Activated CD4-positive, alpha-beta T cell treated with anti-CD3 and anti-CD28 coated beads for 48 hours (primary cell): ENCODE measurements around the gene CRB2.
"Not testable (repeated sequence)": the region's sequence is repeated elsewhere in the genome, so short reads cannot be mapped to it uniquely, and the experiment has no call there.

ENCODE experiments used
- DNase-seq: peaks from one replicate; pipeline ENCODE4 v3.0.0-alpha.2; 2020

CRB2 gene

GRCh38 chr9:123383512-123384170, 27.6 kb downstream of the CRB2 start:
- DNase-seq: no peak

- no peak for DNase-seq
These were observed 31.7 kb downstream of the CRB2 start for GRCh38 chr9:123387686-123388085.

- no peak for DNase-seq
These were observed 33.1 kb downstream of the CRB2 start for GRCh38 chr9:123389070-123389469.

- no peak for DNase-seq
These were observed 33.7 kb downstream of the CRB2 start for GRCh38 chr9:123389698-123390097.

DNA sequence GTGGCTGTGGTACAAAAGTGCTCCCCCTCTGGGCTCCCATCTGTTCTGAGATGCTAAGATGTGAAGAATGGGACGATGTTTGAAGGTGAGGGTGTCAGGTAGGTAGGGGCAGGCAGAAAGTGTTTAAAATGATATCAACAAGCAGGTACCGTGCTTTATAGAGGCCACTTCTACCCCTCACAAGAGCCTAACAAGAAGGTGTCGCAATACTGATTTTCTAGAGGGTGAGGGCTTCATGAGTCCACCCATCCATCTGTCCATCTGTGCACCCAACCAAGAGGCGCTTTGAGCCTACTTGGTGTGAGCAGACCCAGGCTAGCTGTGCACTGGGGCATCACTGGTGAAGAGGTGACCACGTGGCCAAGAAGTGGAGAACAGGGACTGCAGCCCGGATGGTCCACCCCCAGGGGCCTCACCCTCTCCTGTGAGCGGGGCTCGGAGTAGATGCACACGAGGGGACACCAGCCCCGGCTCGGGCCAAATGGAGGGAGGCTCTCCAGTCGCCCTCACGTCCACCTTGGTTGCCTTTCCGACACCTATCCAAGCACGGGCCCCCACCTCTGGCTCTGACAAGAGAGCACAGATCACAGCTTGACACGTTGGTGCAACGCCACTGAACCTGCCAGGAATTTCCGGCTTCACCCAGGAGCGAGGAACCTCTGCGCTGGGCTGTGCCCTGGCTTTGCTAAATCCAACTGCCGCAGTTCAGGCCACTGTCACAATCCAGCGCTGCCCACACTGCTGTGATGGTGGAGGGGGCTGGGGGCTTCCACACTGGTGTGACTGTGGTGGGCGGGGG, 34.5 kb downstream of the CRB2 start:
- DNase-seq: no peak

DNA sequence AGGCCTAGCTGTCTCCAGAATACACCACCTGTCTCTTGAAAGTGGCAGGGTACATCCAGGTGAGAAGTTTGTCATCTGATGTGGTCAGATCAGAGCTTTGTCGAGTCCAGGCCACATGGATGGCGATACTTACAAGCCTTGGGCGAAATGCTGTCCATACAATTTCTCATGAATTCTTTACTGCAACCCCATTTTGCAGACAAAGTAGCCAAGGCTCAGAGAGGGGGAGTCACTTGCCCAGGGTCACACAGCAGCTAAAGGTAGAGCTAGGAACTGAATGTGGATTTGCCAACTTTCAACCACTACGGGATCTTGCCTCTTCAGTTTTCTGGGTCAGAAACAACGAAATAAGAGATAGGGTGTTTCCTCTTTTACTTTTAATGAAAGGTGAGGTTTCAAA, 35.2 kb downstream of the CRB2 start:
- no peak for DNase-seq

GRCh38 chr9:123391946-123392345, 35.9 kb downstream of the CRB2 start:
- no peak for DNase-seq

- no peak for DNase-seq
These were observed 36.8 kb downstream of the CRB2 start for GRCh38 chr9:123392802-123393201.

DNA sequence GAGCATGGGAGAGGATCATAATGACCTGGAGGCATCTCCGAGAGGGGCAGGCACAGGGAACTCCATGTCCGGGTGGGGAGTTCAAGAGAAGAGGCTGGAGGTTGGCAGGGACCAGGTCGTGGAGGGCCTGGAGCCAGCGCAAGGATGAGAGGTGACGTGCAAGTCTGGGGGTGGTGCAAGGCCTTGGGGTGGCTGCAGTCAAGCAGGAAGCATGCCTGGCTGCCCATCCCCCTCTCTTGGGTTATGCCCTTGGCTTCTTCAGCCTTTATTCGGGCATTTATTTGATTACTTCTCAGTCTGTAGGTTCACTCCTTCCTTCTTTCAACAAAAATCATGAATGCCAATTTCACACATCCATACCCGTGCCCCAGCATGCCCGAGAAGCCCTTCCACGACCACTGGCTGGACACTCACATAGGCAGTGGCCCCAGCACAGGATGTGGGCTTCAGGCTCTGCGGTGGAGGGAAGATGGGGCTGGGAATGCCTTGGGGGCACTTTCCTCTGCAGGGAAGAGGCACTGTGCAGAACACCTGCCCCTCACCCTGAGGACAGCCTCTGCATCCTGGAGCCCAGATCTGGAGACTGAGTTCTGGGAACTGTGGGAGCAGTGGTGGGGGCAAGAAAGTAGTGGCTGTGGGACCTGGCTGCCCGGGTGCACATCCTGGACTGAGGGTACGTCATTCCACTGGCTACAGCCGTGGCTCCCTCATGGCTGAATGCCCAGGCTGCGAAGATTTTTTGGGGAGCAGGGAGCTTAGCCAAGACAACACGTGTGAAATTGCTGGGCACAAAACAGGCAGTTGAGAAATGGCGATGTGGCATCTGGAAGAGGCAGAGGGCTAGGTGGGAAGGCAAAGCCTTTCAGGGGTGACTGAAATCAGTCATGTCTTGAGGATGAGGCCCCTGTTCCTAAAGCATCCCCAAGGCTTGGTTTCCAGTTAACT, 38.6 kb downstream of the CRB2 start:
- DNase-seq: no peak

- no peak for DNase-seq
These were observed 39.3 kb downstream of the CRB2 start for GRCh38 chr9:123395276-123395688.

DNA sequence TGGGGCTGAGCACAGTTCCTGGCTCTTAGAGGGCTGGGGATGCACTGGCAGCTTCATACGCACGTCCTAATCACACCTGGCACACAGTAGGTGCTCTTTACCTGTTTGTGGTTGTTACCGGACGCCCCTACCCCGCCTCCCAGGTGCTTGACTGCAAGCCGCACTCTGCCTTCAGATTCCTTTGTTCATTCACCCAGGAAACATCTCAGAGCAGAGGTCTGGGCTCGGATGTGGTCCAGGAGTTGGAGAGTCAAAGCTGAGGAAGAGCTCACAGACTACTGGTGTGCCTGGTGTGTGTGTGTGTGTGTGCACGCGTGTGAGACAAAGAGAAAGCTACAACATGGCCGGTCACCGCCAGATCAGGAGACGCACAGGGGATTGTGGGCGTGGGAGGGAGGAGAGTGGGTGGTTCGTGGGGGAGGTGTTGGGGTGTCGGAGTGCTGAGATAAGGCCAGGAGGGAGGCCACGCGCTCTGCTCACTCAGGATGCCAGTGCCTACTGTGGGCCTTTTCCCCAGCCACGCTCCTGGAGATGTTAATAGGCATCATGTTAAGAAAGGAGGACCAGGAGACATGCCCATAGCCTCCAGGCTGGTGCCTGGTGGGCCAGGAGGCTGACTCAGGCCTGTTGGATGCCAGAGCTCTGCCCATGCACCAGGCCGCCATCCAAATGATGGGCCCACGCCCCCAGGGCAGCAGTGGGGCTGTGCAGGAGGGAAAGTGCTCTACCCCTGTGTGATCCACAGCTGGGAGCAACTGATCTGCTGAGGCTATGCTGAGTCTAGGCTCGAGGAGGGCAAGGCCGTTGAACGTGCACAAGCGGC, 39.9 kb downstream of the CRB2 start:
- no peak for DNase-seq

DNA sequence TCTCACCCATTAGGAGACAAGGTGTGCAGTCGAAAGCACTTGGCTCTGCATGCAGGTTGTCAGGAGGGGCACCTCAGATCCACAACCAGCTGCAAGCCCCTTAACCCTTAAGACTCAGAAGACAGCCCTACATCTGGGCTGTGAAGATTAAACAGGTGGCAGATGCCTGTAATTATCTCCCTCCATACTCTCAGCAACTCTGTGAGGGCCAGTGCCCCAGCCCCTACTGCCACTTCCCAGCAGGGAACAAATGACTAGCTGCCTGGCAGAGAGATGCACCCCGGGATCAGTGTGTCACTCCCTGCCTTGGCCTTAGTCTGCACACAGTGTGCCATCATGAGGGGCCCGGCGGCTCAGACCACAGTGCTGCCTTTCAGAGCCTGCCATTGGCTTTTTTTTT, 42.0 kb downstream of the CRB2 start:
- no peak for DNase-seq

DNA sequence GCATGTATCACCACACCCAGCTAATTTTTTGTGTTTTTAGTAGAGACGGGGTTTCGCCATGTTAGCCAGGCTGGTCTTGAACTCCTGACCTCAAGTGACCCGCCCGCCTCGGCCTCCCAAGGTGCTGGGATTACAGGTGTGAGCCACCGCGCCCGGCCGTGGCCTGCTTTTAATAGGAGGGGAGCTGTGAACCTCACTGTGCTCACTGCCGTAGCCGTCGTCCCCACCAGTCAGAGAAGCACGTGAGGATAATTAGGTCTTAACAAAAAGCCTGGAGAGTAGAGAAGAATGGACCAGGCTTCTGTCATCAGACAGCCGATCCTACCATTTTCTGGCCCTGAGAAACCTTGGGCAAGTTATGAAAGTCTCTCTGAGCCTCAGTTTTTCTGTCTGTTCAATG, 42.9 kb downstream of the CRB2 start:
- DNase-seq: not testable (repeated sequence)

- DNase-seq: peak; percentile 57
These were observed 43.9 kb downstream of the CRB2 start for GRCh38 chr9:123399803-123400378.

GRCh38 chr9:123400926-123401503, 45.0 kb downstream of the CRB2 start:
- no peak for DNase-seq

- DNase-seq: peak; percentile 35
These were observed 46.0 kb downstream of the CRB2 start for GRCh38 chr9:123401879-123402513.

GRCh38 chr9:123402981-123403509, 47.0 kb downstream of the CRB2 start:
- DNase-seq: no peak

- DNase-seq: no peak
These were observed 50.0 kb downstream of the CRB2 start for GRCh38 chr9:123406016-123406415.

GRCh38 chr9:123406691-123407216, 50.8 kb downstream of the CRB2 start:
- no peak for DNase-seq

GRCh38 chr9:123407217-123407851, 51.3 kb downstream of the CRB2 start:
- no peak for DNase-seq
